Adipocyte (in vitro differentiated cells): ENCODE measurements around the gene DNAH2.
A peak's percentile ranks its signal among the peaks of the same experiment; 100 is the strongest.
"Not testable (repeated sequence)": the region's sequence is repeated elsewhere in the genome, so short reads cannot be mapped to it uniquely, and the experiment has no call there.

Experiments
- DNase-seq: peaks from one replicate; pipeline ENCODE4 v3.0.0-alpha.2; 2015; ENCODE audit warnings: low read depth
- H3K27me3 ChIP-seq: replicated peaks from 2 replicates; pipeline ENCODE4 v1.7.0; 2013; ENCODE audit warnings: mild to moderate bottlenecking, low read length, moderate library complexity; ENCODE audit not compliant: control insufficient read depth, insufficient read depth
- H3K36me3 ChIP-seq: 2 replicates; pipeline ENCODE4 v1.7.0; 2013; ENCODE audit warnings: low read length, mild to moderate bottlenecking, moderate library complexity; ENCODE audit not compliant: control insufficient read depth, insufficient read depth, severe bottlenecking
- H3K4me1 ChIP-seq: 2 replicates; pipeline ENCODE4 v1.7.0; 2013; ENCODE audit warnings: mild to moderate bottlenecking, low read length, moderate library complexity; ENCODE audit not compliant: control insufficient read depth, insufficient read depth
- H3K4me3 ChIP-seq: 2 replicates; pipeline ENCODE4 v1.7.0; 2013; ENCODE audit warnings: mild to moderate bottlenecking, low read length, moderate library complexity
- H3K9ac ChIP-seq: 2 replicates; pipeline ENCODE4 v1.7.0; 2013; ENCODE audit warnings: mild to moderate bottlenecking, low read length, moderate library complexity
- H3K9me3 ChIP-seq: 2 replicates; pipeline ENCODE4 v1.7.0; 2013; ENCODE audit warnings: mild to moderate bottlenecking, low read length, moderate library complexity; ENCODE audit not compliant: control insufficient read depth

DNAH2 gene

DNA sequence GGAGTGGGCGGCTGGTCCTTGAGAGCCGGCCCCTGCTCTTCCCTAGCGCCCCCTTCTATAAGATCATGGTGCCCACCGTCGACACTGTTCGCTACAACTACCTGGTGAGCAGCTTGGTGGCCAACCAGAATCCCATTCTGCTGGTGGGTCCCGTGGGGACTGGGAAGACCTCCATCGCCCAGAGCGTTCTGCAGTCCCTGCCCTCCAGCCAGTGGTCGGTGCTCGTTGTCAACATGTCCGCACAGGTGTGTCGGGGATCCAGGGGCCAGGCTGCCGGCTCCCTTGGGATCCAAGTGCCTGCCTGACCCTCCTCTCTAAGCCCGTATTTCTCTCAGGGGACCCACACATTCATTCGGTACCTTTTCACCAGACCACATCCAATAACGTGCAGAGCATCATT lies 75.1 kb downstream of the DNAH2 start:
- Histone ChIP-seq H3K4me1 (no peaks in the 10 kb centered on the region), H3K9ac (no peak overlapping the region), H3K36me3 (no peaks in the 10 kb centered on the region), H3K27me3 (peaks cover 26% of the 10 kb centered on the region), H3K4me3 (no peak overlapping the region), H3K9me3 (no peaks in the 10 kb centered on the region)
- no peak for DNase-seq

DNA sequence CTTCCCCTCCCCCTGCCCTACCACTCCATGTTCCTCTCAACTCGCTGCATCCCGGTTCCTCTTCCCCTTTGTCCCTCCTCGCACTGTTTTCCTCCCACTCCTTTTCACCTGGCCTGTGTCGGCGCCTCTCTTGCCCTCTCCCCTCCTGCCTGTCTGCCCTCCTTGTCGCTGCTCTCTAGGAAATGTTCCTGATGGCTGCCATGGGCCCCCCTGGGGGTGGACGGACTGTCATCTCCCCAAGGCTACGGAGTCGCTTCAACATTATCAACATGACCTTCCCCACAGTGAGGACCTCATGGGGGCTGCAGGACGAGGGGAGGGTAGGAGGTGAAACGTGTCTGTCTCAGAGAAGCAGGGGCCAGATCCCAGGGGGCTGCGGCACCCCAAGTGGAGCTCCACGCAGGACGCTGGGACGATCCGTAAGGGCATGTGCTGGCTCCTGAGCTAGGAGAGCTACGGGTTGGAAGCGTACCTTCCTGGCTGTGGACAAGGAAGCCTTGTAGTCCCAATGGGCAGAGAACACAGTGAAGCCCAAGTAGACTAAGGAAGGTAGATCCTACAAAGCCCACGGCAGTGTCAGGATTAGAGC lies 76.6 kb downstream of the DNAH2 start:
- no peaks in the 10 kb centered on the region for H3K9me3 ChIP-seq
- no peak for DNase-seq
- H3K4me3 ChIP-seq: no peak overlapping the region
- no peaks in the 10 kb centered on the region for H3K36me3 ChIP-seq
- H3K9ac ChIP-seq: no peak overlapping the region
- peaks cover 38% of the 10 kb centered on the region for H3K27me3 ChIP-seq
- no peaks in the 10 kb centered on the region for H3K4me1 ChIP-seq

GRCh38 chr17:7797976-7798375 lies 80.4 kb downstream of the DNAH2 start:
- peaks cover 37% of the 10 kb centered on the region for H3K27me3 ChIP-seq
- no peaks in the 10 kb centered on the region for H3K36me3 ChIP-seq
- H3K4me3 ChIP-seq: no peak overlapping the region
- no peak for DNase-seq
- no peaks in the 10 kb centered on the region for H3K9me3 ChIP-seq
- no peaks in the 10 kb centered on the region for H3K4me1 ChIP-seq
- no peak overlapping the region for H3K9ac ChIP-seq

- DNase-seq: no peak
- Histone ChIP-seq H3K9ac (no peak overlapping the region), H3K36me3 (no peaks in the 10 kb centered on the region), H3K27me3 (peaks cover 35% of the 10 kb centered on the region), H3K4me3 (no peak overlapping the region), H3K4me1 (peaks cover 4% of the 10 kb centered on the region), H3K9me3 (no peaks in the 10 kb centered on the region)
These were observed 81.3 kb downstream of the DNAH2 start for GRCh38 chr17:7798839-7799238.

DNA sequence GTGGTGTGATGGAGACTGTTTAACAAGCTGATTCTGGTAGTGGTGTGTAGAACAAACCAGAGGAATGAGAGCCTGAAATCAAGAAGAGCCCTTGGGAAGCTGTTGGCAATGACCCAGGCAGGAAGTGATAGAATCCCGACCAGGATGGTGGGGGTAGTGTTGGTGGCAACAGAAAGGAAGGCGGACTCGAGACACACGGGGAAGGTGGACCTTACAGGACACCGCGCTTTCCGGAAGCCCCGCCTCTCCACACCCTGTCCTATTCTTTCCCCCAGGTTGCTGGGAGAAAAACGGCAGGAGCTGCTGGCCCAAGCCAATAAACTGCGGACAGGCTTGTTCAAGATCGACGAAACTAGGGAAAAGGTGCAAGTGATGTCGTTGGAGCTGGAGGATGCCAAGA lies 86.4 kb downstream of the DNAH2 start:
- H3K27me3 ChIP-seq: peaks cover 9% of the 10 kb centered on the region
- H3K4me1 ChIP-seq: peaks cover 12% of the 10 kb centered on the region
- H3K4me3 ChIP-seq: peak overlapping the region; percentile 49
- H3K9me3 ChIP-seq: no peaks in the 10 kb centered on the region
- H3K9ac ChIP-seq: no peak overlapping the region
- DNase-seq: no peak
- no peaks in the 10 kb centered on the region for H3K36me3 ChIP-seq

DNA sequence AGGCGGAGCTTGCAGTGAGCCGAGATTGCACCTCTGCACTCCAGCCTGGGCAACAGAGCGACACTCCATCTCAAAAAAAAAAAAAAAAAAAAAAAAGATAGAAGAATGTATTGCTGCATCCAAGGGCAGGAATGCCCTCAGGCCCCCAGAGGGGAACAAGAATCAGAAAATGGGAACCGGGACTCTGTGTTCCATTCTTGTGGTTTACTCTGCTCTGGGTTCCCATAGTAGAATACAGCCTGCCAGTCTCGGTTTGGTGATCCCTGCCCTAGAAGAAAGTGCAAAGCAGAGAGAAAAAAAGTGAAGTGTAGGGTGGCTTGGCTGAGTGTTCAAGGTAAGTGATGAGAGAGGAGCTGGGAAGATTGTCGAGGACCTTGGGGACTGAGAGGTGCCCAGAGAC lies 89.0 kb downstream of the DNAH2 start:
- Histone ChIP-seq H3K4me3 (no peak overlapping the region), H3K36me3 (no peaks in the 10 kb centered on the region), H3K9ac (no peak overlapping the region), H3K9me3 (no peaks in the 10 kb centered on the region), H3K27me3 (peaks cover 7% of the 10 kb centered on the region), H3K4me1 (peaks cover 12% of the 10 kb centered on the region)
- peak; percentile 1 for DNase-seq

- DNase-seq: no peak
- no peak overlapping the region for H3K9ac ChIP-seq
- no peaks in the 10 kb centered on the region for H3K9me3 ChIP-seq
- H3K36me3 ChIP-seq: no peaks in the 10 kb centered on the region
- peaks cover 12% of the 10 kb centered on the region for H3K4me1 ChIP-seq
- peaks cover 2% of the 10 kb centered on the region for H3K27me3 ChIP-seq
- no peak overlapping the region for H3K4me3 ChIP-seq
These were observed 89.7 kb downstream of the DNAH2 start for GRCh38 chr17:7807206-7807605.

DNA sequence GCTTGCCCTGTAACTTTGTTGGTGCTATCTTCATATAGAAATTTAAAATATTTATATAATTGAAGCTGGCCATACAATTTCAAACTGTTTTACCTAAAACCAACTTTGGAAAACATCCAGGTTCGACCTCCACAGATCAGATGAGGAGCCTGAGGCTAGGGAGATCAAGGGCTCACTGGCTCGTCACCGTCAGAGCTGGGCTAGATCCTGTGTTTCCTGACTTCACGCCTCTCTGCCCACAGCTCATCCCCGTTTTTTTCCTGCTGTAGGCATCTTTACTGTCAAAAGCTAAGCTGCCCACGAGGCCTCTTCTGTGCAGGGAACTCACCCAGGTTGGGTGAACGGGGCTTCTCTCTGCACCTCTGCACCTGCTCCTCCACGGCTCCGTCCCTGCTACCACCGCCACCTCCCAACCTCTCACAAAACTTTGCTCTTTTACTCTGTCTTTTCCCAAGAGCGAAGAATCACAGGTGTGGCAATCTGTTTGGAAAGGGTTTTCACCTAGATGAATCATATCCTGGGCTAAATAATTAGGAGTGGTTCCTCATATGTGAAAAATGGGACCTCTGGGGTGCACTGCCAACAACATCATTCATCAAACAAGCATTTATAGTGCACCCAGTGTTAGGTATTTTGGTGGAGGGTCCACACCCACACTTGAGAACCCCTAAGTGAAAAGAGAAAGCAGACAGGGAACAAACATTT lies 91.7 kb downstream of the DNAH2 start:
- Histone ChIP-seq H3K9ac (no peak overlapping the region), H3K4me1 (peaks cover 5% of the 10 kb centered on the region), H3K27me3 (no peaks in the 10 kb centered on the region), H3K9me3 (no peaks in the 10 kb centered on the region), H3K36me3 (no peaks in the 10 kb centered on the region), H3K4me3 (no peak overlapping the region)
- no peak for DNase-seq

- not testable (repeated sequence) for H3K4me1 ChIP-seq, H3K36me3 ChIP-seq, H3K27me3 ChIP-seq, H3K4me3 ChIP-seq, H3K9ac ChIP-seq, H3K9me3 ChIP-seq
- DNase-seq: peak; percentile 5
These were observed 92.3 kb downstream of the DNAH2 start for GRCh38 chr17:7809791-7810343.

DNA sequence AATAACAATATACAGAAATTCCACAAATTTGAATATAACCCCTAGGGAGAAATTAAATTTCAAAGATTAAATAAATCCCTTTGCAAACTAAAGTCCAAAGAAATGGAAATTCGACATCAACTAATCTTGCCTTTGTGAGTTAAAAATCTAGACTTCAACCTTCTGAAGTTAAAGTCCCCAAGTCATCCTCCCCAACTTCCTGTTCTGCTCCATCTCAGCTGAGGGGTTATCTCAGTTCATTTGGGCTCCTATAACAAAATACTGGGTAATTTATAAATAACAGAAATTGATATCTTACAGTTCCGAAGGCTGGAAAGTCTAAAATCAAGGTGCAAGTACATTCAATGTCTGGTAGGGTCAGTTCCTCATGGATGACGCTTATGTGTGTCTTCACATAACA lies 93.7 kb downstream of the DNAH2 start:
- H3K4me3 ChIP-seq: no peak overlapping the region
- DNase-seq: no peak
- peaks cover 5% of the 10 kb centered on the region for H3K4me1 ChIP-seq
- H3K36me3 ChIP-seq: no peaks in the 10 kb centered on the region
- no peaks in the 10 kb centered on the region for H3K9me3 ChIP-seq
- H3K27me3 ChIP-seq: peaks cover 15% of the 10 kb centered on the region
- H3K9ac ChIP-seq: no peak overlapping the region

DNA sequence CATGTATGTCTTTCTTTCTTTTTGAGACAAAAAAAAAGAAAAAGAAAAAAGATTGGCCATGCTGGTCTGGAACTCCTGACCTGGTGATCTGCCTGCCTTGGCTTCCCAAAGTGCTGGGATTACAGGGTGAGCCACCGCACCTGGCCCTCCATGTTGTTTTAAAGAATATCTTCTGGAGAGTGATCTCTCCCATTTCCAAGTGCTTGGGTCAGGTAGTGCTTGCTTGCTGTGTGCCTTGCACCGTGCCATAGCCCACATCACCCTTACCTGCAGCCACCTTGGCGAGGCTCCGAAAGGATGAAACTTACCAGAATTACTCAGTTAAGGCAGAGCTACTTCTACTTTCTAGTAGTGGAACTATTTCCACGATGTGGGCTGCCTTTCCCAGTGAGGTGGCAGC lies 97.4 kb downstream of the DNAH2 start:
- Histone ChIP-seq H3K9me3 (no peaks in the 10 kb centered on the region), H3K4me1 (no peaks in the 10 kb centered on the region), H3K9ac (no peak overlapping the region), H3K27me3 (peaks cover 48% of the 10 kb centered on the region), H3K36me3 (no peaks in the 10 kb centered on the region), H3K4me3 (no peak overlapping the region)
- DNase-seq: no peak
